GM23248 (cell line): ENCODE data around the gene KAZN.

ENCODE experiments used
- EZH2 ChIP-seq: fragments of 200-600 bp; sonication (generic); IDR thresholded peaks from 2 replicates; pipeline ENCODE4 v1.6.1; 2018; ENCODE audit warnings: antibody characterized with exemption, mild to moderate bottlenecking; ENCODE audit not compliant: insufficient read depth, poor library complexity, severe bottlenecking
- EZH2phosphoT487 ChIP-seq: fragments of 200-600 bp; sonication (generic); IDR thresholded peaks from 2 replicates; pipeline ENCODE4 v1.6.1; 2018; ENCODE audit warnings: antibody characterized with exemption, moderate library complexity, mild to moderate bottlenecking, low read depth; ENCODE audit not compliant: insufficient read depth

GRCh38 chr1:14755518-14756252 is 157.2 kb downstream of the KAZN start:
- TF ChIP-seq EZH2 (no peak), EZH2phosphoT487 (no peak)
